HEK293 (cell line): Measurements from ENCODE around the gene EPAS1.

Source experiments
- CTCF ChIA-PET: fragments of 350-600 bp; formaldehyde crosslinking; extraction: SDS; loops from one replicate; lab custom pipeline; 2021; ENCODE audit warnings: antibody characterized with exemption; lab: Yijun Ruan, JAX
- POLR2A ChIA-PET: fragments of 300-600 bp; formaldehyde crosslinking; extraction: SDS; loops from one replicate; lab custom pipeline; 2020; ENCODE audit warnings: antibody characterized with exemption, inconsistent platforms; lab: Yijun Ruan, JAX
- H3K27ac ChIP-seq: fragments of 200-500 bp; sonication (Bioruptor generic); 2 replicates; pipeline ENCODE4 v1.5.1; 2014; ENCODE audit warnings: low read depth, low read length, control low read depth, inconsistent platforms; ENCODE audit errors: extremely low read depth
- H3K36me3 ChIP-seq, 2 experiments: fragments of 200-500 bp in 1 of 2; sonication (Bioruptor generic) in 1 of 2; 1 replicate in 1 of 2; 2 replicates in 1 of 2; pipeline ENCODE4 v1.5.1; 2014 to 2017; ENCODE audit warnings: inconsistent platforms in 2 of 2, low read length in 2 of 2; ENCODE audit not compliant: control insufficient read depth in 2 of 2, insufficient read depth in 1 of 2
- H3K4me1 ChIP-seq: fragments of 200-500 bp; sonication (Bioruptor generic); 2 replicates; pipeline ENCODE4 v1.5.1; 2014; ENCODE audit warnings: mild to moderate bottlenecking, low read length, inconsistent platforms; ENCODE audit not compliant: control insufficient read depth, insufficient read depth
- H3K4me3 ChIP-seq: 2 replicates; pipeline ENCODE4 v1.5.1; 2011; ENCODE audit warnings: low read depth, mild to moderate bottlenecking, control low read depth, low read length, moderate library complexity
- H3K9me3 ChIP-seq: fragments of 200-500 bp; sonication (Bioruptor generic); 2 replicates; pipeline ENCODE4 v1.5.1; 2014; ENCODE audit warnings: low read depth, low read length, inconsistent platforms; ENCODE audit not compliant: control insufficient read depth, insufficient read depth
- GLI4 ChIP-seq: fragments of 450-650 bp; formaldehyde crosslinking; IDR thresholded peaks from 2 replicates; pipeline ENCODE4 v1.5.1; 2016; ENCODE audit warnings: missing biosample characterization, missing genetic modification characterization
- KLF9 ChIP-seq: fragments of 450-650 bp; formaldehyde crosslinking; IDR thresholded peaks from 2 replicates; pipeline ENCODE4 v1.5.1; 2016; ENCODE audit warnings: missing biosample characterization, missing genetic modification characterization, low read depth
- PRDM10 ChIP-seq: fragments of 450-650 bp; formaldehyde crosslinking; IDR thresholded peaks from 2 replicates; pipeline ENCODE4 v1.5.1; 2016; ENCODE audit warnings: missing biosample characterization, missing genetic modification characterization
- SETDB1 ChIP-seq: IDR thresholded peaks from one replicate; pipeline ENCODE4 v1.6.1; 2017; ENCODE audit warnings: mild to moderate bottlenecking, low read length, moderate library complexity, mixed read lengths; ENCODE audit not compliant: insufficient read length
- SP2 ChIP-seq: fragments of 450-650 bp; formaldehyde crosslinking; IDR thresholded peaks from 2 replicates; pipeline ENCODE4 v1.5.1; 2016; ENCODE audit warnings: missing biosample characterization, missing genetic modification characterization
- ZBTB17 ChIP-seq: fragments of 450-650 bp; formaldehyde crosslinking; IDR thresholded peaks from 2 replicates; pipeline ENCODE4 v1.5.1; 2016; ENCODE audit warnings: missing biosample characterization, missing genetic modification characterization
- ZBTB6 ChIP-seq: fragments of 450-650 bp; formaldehyde crosslinking; IDR thresholded peaks from 2 replicates; pipeline ENCODE4 v1.5.1; 2017; ENCODE audit warnings: missing biosample characterization, missing genetic modification characterization
- ZNF146 ChIP-seq: fragments of 450-650 bp; formaldehyde crosslinking; IDR thresholded peaks from 2 replicates; pipeline ENCODE4 v1.5.1; 2016; ENCODE audit warnings: missing biosample characterization, missing genetic modification characterization
- ZNF184 ChIP-seq: fragments of 450-650 bp; IDR thresholded peaks from 2 replicates; pipeline ENCODE4 v1.5.1; 2018; ENCODE audit warnings: missing biosample characterization, mild to moderate bottlenecking, missing genetic modification characterization
- ZNF362 ChIP-seq: fragments of 450-650 bp; formaldehyde crosslinking; IDR thresholded peaks from 2 replicates; pipeline ENCODE4 v1.5.1; 2016; ENCODE audit warnings: missing biosample characterization, missing genetic modification characterization
- ZNF398 ChIP-seq: fragments of 450-650 bp; formaldehyde crosslinking; IDR thresholded peaks from 2 replicates; pipeline ENCODE4 v1.5.1; 2017; ENCODE audit warnings: missing biosample characterization, missing genetic modification characterization
- ZNF510 ChIP-seq: fragments of 450-650 bp; formaldehyde crosslinking; IDR thresholded peaks from 2 replicates; pipeline ENCODE4 v1.5.1; 2018; ENCODE audit warnings: mild to moderate bottlenecking, missing genetic modification characterization, missing biosample characterization; ENCODE audit not compliant: insufficient replicate concordance
- ZNF544 ChIP-seq: fragments of 450-650 bp; formaldehyde crosslinking; IDR thresholded peaks from 2 replicates; pipeline ENCODE4 v1.5.0; 2017; ENCODE audit warnings: missing biosample characterization, missing genetic modification characterization
- ZNF560 ChIP-seq: fragments of 450-650 bp; formaldehyde crosslinking; IDR thresholded peaks from 2 replicates; pipeline ENCODE4 v1.5.1; 2017; ENCODE audit warnings: missing biosample characterization, missing genetic modification characterization, borderline replicate concordance
- ZNF701 ChIP-seq: fragments of 450-650 bp; formaldehyde crosslinking; IDR thresholded peaks from 2 replicates; pipeline ENCODE4 v1.5.1; 2016; ENCODE audit warnings: missing biosample characterization, missing genetic modification characterization
- ZNF76 ChIP-seq: fragments of 450-650 bp; formaldehyde crosslinking; IDR thresholded peaks from 2 replicates; pipeline ENCODE4; 2016; ENCODE audit warnings: low read depth, missing biosample characterization, missing genetic modification characterization, borderline replicate concordance
- ZNF830 ChIP-seq: fragments of 450-650 bp; IDR thresholded peaks from 2 replicates; pipeline ENCODE4 v1.5.0; 2018; ENCODE audit warnings: missing biosample characterization, missing genetic modification characterization, low read depth, mild to moderate bottlenecking, moderate library complexity

EPAS1 gene

GRCh38 chr2:46413111-46413510 lies 115.9 kb downstream of the EPAS1 start:
- H3K4me3 ChIP-seq: no peak overlapping the region
- no peak for TF ChIP-seq SP2 (tag by site-specific recombination)
- ChIA-PET POLR2A (interaction anchor here (1.0 kb wide), 1 partner anchor 19 kb away, joined by 3 read pairs; no protein-coding TSS in a partner anchor), CTCF (interaction anchor here (0.7 to 1.5 kb wide), 3 partner anchors 12 to 419 kb away, joined by 3 to 4 read pairs (median 4); no protein-coding TSS in a partner anchor)
- H3K9me3 ChIP-seq: no peaks in the 10 kb centered on the region; the same call in 1 of the 2 replicates
- H3K27ac ChIP-seq: no peak overlapping the region
- H3K4me1 ChIP-seq: no peaks in the 10 kb centered on the region
- no peaks in the 10 kb centered on the region for H3K36me3 ChIP-seq

GRCh38 chr2:46413631-46414030 lies 116.4 kb downstream of the EPAS1 start:
- H3K27ac ChIP-seq: no peak overlapping the region
- ChIA-PET POLR2A (interaction anchor here (1.0 kb wide), 1 partner anchor 19 kb away, joined by 3 read pairs; no protein-coding TSS in a partner anchor), CTCF (interaction anchor here (0.7 to 1.5 kb wide), 2 partner anchors 47 to 420 kb away, joined by 3 to 4 read pairs; no protein-coding TSS in a partner anchor)
- TF ChIP-seq ZNF146 (tag by site-specific recombination): no peak
- no peak for TF ChIP-seq SETDB1
- 0 out of 2 replicates have a peak, but pooled peaks have one; percentile 19 for TF ChIP-seq ZNF362
- H3K4me1 ChIP-seq: no peaks in the 10 kb centered on the region
- no peaks in the 10 kb centered on the region; the same call in 1 of the 2 replicates for H3K9me3 ChIP-seq
- no peak overlapping the region for H3K4me3 ChIP-seq
- no peaks in the 10 kb centered on the region for H3K36me3 ChIP-seq

- POLR2A ChIA-PET: no interaction called here
- no peak overlapping the region for H3K27ac ChIP-seq
- CTCF ChIA-PET: interaction anchor here (0.6 kb wide), 1 partner anchor 237 kb away, joined by 3 read pairs; no protein-coding TSS in a partner anchor
- no peaks in the 10 kb centered on the region; the same call in 1 of the 2 replicates for H3K9me3 ChIP-seq
- no peak for TF ChIP-seq ZNF560 (tag by site-specific recombination)
- no peak for TF ChIP-seq ZNF701 (tag by site-specific recombination)
- TF ChIP-seq ZNF76 (tag by site-specific recombination): no peak
- no peak for TF ChIP-seq ZNF830 (tag by site-specific recombination)
- TF ChIP-seq ZNF544 (tag by site-specific recombination): no peak
- no peak for TF ChIP-seq ZNF184 (tag by site-specific recombination)
- TF ChIP-seq GLI4 (tag by site-specific recombination): no peak
- TF ChIP-seq ZBTB17 (tag by site-specific recombination): no peak
- no peak for TF ChIP-seq PRDM10 (tag by site-specific recombination)
- TF ChIP-seq SETDB1: no peak
- TF ChIP-seq KLF9 (tag by site-specific recombination): no peak
- TF ChIP-seq ZBTB6 (tag by site-specific recombination): no peak
- TF ChIP-seq ZNF510 (tag by site-specific recombination): no peak
- no peak for TF ChIP-seq ZNF398 (tag by site-specific recombination)
- TF ChIP-seq, all 188 proteins: peak for 0
- H3K4me1 ChIP-seq: no peaks in the 10 kb centered on the region
- no peak overlapping the region for H3K4me3 ChIP-seq
- H3K36me3 ChIP-seq: no peaks in the 10 kb centered on the region
Observed at GRCh38 chr2:46414701-46415100, 117.5 kb downstream of the EPAS1 start.
